ENCODE measurements around the gene MED13. TPM values are rescaled to one million over a fixed set of nuclear protein-coding genes. Genes with fewer than 3 reads are reported as not detected.
"Not testable (repeated sequence)": the region's sequence is repeated elsewhere in the genome, so short reads cannot be mapped to it uniquely, and the experiment has no call there.

MED13 gene
- total and polyA plus RNA-seq, 2 experiments from 2014 or later = 6.6 to 51.2 TPM

- under 1% methylated on average over 58 of the region's 58 CpGs for WGBS (ENCODE audit: low lambda C conversion rate, missing lambda C conversion rate)
- DNase-seq (ENCODE audit: low spot score) = peak; percentile 95
- Histone ChIP-seq H3K9me2 (replicated peaks; ENCODE audit: insufficient read depth) (no peaks in the 10 kb centered on the region), H3K79me2 (peaks cover 21% of the 10 kb centered on the region), H3K4me2 (peak within 1 kb of the TSS; percentile 90), H3K9me3 (ENCODE audit: low read depth) (no peaks in the 10 kb centered on the region), H2AFZ (peak within 1 kb of the TSS; percentile 93), H3K36me3 (replicated peaks; ENCODE audit: insufficient read depth, low read depth) (no peaks in the 10 kb centered on the region), H3K4me3 (peak within 1 kb of the TSS; percentile 63), H3K27me3 (no peaks in the 10 kb centered on the region), H3K27ac (peak within 1 kb of the TSS; percentile 91), H3K4me1 (ENCODE audit: insufficient read depth) (peaks cover 6% of the 10 kb centered on the region), H4K20me1 (ENCODE audit: insufficient read depth, poor library complexity, severe bottlenecking) (no peaks in the 10 kb centered on the region)
- TF ChIP-seq, protein P1, sequence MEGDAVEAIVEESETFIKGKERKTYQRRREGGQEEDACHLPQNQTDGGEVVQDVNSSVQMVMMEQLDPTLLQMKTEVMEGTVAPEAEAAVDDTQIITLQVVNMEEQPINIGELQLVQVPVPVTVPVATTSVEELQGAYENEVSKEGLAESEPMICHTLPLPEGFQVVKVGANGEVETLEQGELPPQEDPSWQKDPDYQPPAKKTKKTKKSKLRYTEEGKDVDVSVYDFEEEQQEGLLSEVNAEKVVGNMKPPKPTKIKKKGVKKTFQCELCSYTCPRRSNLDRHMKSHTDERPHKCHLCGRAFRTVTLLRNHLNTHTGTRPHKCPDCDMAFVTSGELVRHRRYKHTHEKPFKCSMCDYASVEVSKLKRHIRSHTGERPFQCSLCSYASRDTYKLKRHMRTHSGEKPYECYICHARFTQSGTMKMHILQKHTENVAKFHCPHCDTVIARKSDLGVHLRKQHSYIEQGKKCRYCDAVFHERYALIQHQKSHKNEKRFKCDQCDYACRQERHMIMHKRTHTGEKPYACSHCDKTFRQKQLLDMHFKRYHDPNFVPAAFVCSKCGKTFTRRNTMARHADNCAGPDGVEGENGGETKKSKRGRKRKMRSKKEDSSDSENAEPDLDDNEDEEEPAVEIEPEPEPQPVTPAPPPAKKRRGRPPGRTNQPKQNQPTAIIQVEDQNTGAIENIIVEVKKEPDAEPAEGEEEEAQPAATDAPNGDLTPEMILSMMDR (IDR thresholded peaks at IDR 0.05; ENCODE audit: poor library complexity) = no peak
- TF ChIP-seq EZH2 (IDR thresholded peaks at IDR 0.05; ENCODE audit: borderline replicate concordance) (no peak), EZH2phosphoT487 (IDR thresholded peaks at IDR 0.05; ENCODE audit: low read depth, severe bottlenecking, unreplicated experiment) (no peak)
Observed at GRCh38 chr17:61927208-61928100, 137.6 kb downstream of the MED13 start, which contains the start of gene INTS2. INTS2 (minus strand) TSS chr17:61927982; CDS start chr17:61926644, 1,338 bp downstream.

DNA sequence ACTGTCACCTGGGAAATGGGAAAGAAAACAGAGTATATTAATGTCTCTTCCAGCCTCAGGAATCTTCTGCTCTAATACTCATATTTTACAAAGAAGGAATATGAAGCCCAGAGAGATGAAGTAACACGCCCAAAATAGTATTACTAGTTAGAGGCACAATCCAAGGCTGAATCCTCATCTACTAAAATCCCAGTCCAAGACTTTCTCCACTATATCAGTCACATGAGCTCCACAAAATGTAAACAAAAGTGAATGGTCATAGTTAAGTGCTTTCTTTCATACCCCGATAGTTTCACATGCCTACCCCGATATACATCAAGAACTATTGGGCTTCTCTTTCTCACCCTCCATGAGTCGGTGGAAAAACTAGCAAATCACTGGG is 138.3 kb downstream of the MED13 start:
- H2AFZ ChIP-seq = peak overlapping the region; percentile 93
- H3K9me2 ChIP-seq (replicated peaks; ENCODE audit: insufficient read depth) = no peaks in the 10 kb centered on the region
- no peaks in the 10 kb centered on the region for H3K27me3 ChIP-seq
- no peaks in the 10 kb centered on the region for H3K36me3 ChIP-seq (replicated peaks; ENCODE audit: insufficient read depth, low read depth)
- peaks cover 6% of the 10 kb centered on the region for H3K4me1 ChIP-seq (ENCODE audit: insufficient read depth)
- H4K20me1 ChIP-seq (ENCODE audit: insufficient read depth, poor library complexity, severe bottlenecking) = no peaks in the 10 kb centered on the region
- TF ChIP-seq, protein P1 (IDR thresholded peaks at IDR 0.05; ENCODE audit: poor library complexity) = no peak
- TF ChIP-seq EZH2phosphoT487 (IDR thresholded peaks at IDR 0.05; ENCODE audit: low read depth, severe bottlenecking, unreplicated experiment) (no peak), EZH2 (IDR thresholded peaks at IDR 0.05; ENCODE audit: borderline replicate concordance) (no peak)
- peak overlapping the region; percentile 90 for H3K4me2 ChIP-seq
- H3K4me3 ChIP-seq = peak overlapping the region; percentile 63
- no peaks in the 10 kb centered on the region for H3K9me3 ChIP-seq (ENCODE audit: low read depth)
- peak; percentile 18 for DNase-seq (ENCODE audit: low spot score)
- peaks cover 21% of the 10 kb centered on the region for H3K79me2 ChIP-seq
- 43% methylated on average over 4 of the region's 4 CpGs for WGBS (ENCODE audit: low lambda C conversion rate, missing lambda C conversion rate)
- H3K27ac ChIP-seq = peak overlapping the region; percentile 91

DNA sequence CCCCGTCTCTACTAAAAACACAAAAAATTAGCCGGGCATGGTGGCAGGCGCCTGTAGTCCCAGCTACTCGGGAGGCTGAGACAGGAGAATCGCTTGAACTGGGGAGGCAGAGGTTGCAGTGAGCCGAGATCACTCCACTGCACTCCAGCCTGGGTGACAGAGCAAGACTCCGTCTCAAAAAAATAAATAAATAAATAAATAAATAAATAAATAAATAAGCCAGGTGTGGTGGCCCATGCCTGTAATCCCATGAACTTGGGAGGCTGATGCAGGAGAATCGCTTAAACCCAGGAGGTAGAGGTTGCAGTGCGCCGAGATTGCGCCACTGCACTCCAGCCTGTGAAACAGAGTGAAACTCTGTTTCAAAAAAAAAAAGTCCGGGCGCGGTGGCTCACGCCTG is 149.9 kb downstream of the MED13 start:
- not testable (repeated sequence) for H3K27me3 ChIP-seq; H3K27ac ChIP-seq; H2AFZ ChIP-seq; H4K20me1 ChIP-seq (ENCODE audit: insufficient read depth, poor library complexity, severe bottlenecking); DNase-seq (ENCODE audit: low spot score); H3K4me3 ChIP-seq; H3K9me3 ChIP-seq (ENCODE audit: low read depth); H3K79me2 ChIP-seq; H3K4me2 ChIP-seq; H3K36me3 ChIP-seq (replicated peaks; ENCODE audit: insufficient read depth, low read depth); H3K9me2 ChIP-seq (replicated peaks; ENCODE audit: insufficient read depth); H3K4me1 ChIP-seq (ENCODE audit: insufficient read depth)
- WGBS (ENCODE audit: low lambda C conversion rate, missing lambda C conversion rate) = 95% methylated on average over 14 of the region's 15 CpGs

GRCh38 chr17:61908292-61909037 is 156.6 kb downstream of the MED13 start:
- H2AFZ ChIP-seq = no peak overlapping the region
- H3K4me3 ChIP-seq = no peak overlapping the region
- H3K27ac ChIP-seq = no peak overlapping the region
- peaks cover 4% of the 10 kb centered on the region for H3K36me3 ChIP-seq (replicated peaks; ENCODE audit: insufficient read depth, low read depth)
- H4K20me1 ChIP-seq (ENCODE audit: insufficient read depth, poor library complexity, severe bottlenecking) = no peaks in the 10 kb centered on the region
- H3K27me3 ChIP-seq = no peaks in the 10 kb centered on the region
- no peak overlapping the region for H3K4me2 ChIP-seq
- H3K9me3 ChIP-seq (ENCODE audit: low read depth) = no peaks in the 10 kb centered on the region
- no peak for DNase-seq (ENCODE audit: low spot score)
- TF ChIP-seq EZH2phosphoT487 (IDR thresholded peaks at IDR 0.05; ENCODE audit: low read depth, severe bottlenecking, unreplicated experiment) (no peak), EZH2 (IDR thresholded peaks at IDR 0.05; ENCODE audit: borderline replicate concordance) (no peak)
- TF ChIP-seq, protein P1 (IDR thresholded peaks at IDR 0.05; ENCODE audit: poor library complexity) = no peak
- no peaks in the 10 kb centered on the region for H3K4me1 ChIP-seq (ENCODE audit: insufficient read depth)
- no peaks in the 10 kb centered on the region for H3K79me2 ChIP-seq
- WGBS (ENCODE audit: low lambda C conversion rate, missing lambda C conversion rate) = 92% methylated on average over 7 of the region's 7 CpGs
- H3K9me2 ChIP-seq (replicated peaks; ENCODE audit: insufficient read depth) = no peaks in the 10 kb centered on the region

All from hepatocyte (in vitro differentiated cells).